GM04504 (cell line): Measurements from ENCODE around the gene URB2.
A peak's percentile ranks its signal among the peaks of the same experiment; 100 is the strongest.

ENCODE experiments used
- DNase-seq: peaks from one replicate; pipeline ENCODE4 v3.0.0-alpha.2; 2012; ENCODE audit warnings: low read depth

URB2 gene

DNA sequence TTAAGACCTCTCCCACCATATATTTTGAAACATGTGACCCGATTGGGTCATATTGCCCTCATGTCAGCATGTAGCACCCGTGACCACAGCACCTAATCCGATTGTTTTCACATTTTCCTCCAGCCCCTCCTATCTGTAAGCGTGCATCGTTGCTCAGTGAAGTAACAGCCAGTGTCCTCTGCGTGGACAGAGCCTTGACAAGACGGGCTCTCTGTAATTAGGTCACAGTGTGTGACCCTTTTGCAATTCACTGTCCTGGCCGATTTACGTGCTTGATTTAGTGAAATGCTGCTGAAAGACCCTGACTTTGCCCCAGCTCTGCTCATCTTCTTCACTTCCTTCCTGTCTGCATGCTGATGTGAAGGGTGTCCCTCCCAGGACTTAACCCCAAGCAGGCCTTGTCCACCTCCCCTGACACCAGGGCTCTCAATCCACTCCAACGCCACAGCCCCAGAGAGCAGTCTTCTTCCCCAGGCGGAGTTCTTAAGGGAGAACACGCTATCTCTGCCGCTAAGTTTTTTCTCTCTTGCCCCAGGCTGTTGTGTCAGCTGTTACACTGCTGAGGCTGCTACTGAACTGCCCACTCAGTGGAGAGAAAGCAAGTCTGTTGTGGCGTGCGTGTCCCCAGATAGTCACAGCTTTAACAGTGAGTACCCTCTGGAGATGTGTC lies 19.4 kb downstream of the URB2 start:
- no peak for DNase-seq

DNA sequence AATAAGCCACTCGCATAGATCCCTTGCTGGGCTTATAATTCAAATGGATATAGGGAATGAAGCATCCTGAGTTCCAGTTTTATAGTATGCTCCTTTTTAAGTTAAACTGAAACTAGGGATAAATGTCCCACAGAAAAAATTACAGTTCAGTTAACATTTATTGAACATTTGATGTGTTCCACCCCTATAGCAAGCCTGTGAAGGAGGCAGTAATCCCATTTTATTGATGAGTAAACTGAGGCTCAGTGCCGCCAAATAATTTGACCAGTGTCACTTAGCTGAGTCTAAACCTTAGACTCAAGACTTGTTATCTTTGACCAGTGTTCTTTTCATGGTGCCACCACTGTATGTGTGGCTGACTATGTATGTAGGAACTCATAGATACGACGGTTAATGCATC lies 22.4 kb downstream of the URB2 start:
- DNase-seq = no peak

DNA sequence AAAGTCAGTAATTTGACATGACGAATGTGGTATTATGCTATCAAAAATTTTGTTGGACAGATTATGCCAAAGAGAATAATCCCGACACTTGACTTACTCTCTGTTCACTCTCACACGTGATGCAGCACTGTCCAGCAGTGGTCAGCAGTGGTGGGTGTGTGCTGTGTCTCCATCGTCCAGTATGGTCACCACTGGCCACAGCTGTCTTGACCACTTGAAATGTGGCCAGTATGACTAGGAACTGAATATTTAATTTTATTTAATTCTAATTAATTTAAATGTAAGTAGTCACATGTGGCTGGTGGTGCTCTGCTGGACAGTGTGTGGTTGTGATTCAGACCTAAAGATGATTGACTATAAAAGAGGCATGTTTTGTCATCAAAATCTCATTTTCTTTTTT lies 24.0 kb downstream of the URB2 start:
- no peak for DNase-seq

DNA sequence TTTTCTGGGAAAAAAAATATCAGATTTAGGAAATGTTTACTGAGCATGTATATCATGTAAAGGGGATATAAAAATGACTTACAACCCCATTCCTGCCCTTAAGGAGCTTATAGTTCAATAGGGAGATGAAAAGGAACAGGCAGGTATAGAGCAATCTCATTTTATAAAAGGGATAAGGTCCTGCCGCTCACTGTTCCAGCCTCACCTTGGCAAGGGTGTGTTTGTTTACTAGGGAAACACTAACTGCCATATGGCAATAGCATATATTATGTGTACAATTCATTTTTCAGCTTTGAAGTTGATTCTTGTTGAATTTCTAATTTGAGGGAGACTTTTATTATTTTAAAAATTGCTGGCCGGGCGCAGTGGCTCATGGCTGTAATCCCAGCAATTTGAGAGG lies 25.5 kb downstream of the URB2 start:
- no peak for DNase-seq

DNA sequence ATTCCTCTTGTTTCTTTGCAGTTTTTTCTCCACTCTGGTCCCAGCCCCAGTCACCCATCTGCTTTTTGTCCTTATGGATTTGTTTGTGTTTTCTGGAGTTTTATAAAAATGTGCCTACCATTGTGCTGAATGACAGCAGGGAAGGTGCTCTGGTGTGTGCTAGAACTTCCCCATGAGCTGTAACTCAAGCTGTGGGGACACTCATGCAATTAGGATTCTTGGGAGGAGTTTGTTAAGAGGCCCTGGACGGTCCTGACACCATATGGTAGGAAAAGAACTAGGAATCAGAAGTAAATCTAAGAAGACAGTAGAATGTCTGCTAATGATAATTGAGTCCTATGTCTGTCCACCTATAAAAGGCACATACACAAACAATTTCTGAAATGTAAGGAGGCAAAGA lies 27.4 kb downstream of the URB2 start:
- no peak for DNase-seq

DNA sequence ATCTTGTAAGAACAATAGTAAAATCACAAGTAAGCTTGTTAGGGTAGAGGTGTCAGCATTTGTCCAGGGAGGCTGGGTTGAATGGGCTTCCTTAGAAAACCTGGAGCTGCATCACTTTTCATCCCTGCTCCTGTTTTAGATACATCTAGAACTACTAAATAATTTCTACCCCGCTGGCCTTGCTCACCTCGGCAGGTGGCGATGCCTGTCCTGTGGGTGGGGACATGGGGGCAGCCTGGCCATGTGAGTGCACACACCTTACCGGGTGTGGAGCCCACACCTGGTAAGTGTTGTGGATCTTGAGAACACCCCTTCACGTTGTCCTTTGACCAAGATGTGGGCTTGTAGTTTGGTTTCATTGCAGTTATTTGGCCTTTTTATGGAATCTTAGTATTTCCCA lies 29.7 kb downstream of the URB2 start:
- no peak for DNase-seq

DNA sequence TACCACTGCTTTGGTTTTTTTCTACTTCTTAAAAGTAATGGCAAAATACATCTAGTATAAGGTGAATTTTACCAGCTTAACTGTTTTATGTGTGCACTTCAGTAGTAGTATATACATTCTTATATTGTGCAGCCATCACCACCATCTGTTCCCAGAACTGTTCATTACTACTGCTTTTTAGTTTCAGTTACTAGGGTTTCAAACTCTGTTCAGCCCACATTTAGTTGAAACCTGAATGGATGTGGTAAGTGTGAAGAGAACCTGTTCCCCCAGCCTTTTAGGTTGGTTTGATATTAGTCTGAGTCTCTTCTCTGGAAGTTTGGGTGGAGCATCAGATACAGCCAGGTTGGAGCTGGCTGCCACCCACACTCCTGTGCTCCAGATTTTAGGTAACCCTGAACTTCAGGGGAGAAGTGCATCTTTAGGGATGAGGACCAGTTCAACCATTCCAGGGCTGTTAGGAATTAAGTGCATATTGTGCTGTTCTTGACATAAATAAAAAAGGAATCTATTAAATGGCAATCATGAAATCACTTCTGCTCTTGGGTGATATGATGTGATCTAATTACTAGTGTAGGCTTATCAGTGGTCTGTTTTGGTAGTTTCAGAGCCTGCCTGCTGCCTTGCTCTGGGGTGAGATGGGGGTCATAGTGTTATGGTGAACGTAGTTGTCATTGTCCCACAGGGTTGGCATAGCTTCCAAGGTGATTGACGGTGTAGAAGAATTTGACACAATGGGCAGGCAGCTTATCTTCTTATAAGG lies 32.1 kb downstream of the URB2 start:
- DNase-seq = no peak

DNA sequence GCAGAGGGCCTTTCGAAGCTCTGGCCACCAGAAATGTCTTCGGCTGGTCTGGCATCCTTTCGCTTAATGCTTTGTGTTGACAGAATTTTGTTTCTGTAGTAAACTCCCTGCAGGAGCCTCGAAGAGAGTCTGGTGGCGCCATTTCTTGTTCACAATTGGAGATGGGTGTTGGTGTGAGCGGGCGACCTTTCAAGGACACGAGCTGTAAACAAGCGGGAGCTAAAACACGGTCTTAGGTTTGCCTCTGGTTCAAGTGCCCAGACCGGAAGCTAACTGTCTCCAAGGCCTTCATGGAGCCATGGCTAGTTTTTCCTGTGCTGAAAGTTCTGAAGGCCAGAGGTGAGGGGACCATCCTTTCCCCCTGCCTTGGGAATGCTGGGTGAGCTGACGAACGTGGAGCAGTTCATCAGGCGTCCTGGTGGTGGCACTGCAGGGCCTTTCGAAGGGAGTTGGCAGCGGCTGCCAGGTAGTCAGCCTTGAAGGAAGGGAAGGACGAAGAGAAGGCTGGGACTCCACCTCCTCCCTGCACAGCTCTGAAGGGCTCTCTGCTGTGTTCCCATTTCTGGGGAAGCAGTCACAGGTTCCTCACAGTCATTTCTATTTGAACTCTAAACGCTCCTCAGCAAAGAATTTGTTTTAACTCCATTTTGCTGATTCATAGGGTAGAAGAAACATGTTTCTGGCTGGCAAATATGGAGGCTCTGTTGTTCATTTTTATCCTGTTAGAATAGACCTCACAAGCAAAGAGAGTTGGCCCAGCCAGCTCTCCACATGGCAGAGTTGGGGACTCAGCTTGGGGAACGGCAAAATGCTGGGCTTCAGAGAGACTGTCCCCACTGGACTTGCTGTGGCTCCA lies 35.2 kb downstream of the URB2 start:
- DNase-seq = peak; percentile 31

DNA sequence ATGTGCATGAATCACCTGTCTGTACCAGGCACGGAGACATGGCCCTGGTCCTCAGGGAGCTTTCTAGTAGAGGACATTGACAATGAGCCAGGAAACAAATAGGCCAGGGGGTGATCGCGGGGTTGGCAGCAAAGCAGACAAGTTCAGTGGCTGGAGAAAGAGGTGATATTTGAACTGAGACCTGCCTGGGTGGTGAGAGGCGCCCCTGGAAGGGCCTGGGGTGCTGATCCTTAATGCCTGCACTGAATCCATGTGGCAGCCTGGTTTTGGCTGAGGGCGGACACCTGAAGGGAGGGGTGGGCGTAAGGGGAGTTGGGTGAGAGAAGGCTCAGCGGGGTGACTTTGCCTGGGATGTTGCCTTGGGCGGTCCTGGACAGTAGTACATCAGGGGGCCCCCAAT lies 35.9 kb downstream of the URB2 start:
- DNase-seq = no peak

DNA sequence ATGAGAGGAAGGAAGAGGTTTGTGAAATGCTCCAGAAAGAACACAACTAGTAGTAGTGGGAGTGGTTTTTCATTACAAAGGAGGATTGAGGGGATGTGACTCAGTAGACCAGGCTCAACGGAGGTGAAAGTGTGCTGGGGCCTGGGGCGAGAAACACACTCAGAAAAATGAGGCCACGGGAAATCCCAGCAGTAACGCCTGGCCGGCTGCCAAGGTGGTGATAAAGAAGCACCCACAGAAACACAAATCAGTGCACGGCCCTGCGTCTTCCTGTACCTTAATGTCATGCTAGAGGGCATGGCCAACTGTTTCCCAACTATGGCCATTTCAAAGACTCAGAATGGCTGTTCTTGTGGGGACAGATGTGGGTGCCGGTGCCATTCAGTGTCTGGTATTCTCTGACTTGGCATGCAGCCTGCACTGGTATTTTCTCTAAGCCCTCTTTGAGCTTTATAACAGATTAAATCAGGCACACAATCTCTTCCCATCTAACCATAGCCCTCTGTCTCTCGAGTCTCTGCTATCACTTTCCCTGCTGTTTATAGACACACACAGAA lies 38.2 kb downstream of the URB2 start:
- DNase-seq = no peak

DNA sequence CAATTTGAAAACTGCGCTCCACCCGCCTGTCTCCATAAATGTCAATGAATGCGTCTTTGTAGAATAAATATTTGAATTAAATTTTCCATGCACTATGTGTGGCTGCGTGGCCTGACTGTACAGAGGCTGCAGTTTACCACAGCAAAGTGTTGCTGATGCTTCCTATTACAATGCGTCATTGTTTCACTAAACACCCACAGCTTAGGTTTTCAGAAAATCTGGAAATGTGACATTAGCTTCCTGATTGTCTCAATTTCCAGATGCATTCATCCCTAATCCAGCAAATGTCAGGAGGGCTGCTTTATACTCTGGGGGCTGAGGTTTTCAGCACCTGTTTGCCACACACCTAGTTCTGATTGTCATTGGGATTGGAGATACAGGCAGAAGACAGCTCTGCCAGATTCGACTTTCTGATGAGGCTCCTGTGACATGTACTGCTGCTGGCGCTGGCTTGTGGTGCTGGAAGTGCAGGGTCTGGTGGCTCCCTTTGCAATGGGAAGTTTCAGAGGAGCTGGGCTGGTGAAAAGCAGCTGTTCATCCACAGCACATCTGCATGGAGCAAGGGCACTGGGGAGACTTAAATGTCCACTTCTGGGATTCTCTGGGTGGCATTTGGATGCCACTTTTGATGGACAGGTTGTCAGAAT lies 40.0 kb downstream of the URB2 start:
- no peak for DNase-seq

DNA sequence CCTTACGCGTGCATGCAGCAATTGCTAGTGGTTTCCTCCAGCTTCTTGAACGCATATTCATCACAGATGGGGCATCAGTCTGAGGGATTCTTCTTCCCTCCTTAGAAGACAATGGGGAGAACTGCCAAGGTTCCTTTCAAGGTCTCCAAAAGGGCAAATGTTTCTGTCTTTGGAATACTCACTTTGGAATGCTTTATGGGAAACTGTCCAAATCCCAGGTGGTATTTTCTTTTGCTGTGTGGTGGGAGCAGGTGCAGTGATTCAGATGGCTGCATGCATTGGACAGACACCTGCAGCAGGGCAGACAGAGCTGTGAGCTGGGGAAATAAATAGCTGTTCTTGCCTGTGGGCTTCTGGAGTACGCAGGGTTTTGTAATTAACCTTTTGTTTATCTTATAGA lies 40.5 kb downstream of the URB2 start:
- DNase-seq = no peak

DNA sequence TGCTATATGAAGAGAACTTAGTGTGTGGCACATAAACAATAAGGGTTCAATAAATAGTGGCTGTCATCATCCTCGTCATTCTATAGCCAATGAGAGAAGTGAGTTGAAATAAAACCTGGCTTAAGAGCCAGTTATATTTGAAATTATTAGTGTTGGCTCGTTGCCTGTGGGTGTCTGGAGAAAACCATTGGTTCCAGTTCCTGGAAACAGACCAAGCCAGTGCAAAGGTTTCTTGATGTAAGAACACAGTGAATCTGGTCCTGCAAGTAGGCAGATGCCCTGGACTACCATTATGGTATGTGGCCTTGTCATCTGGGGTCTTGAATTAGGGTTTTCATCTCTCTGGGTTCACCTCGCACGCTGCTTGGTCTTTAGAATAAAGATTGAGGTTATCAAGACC lies 43.3 kb downstream of the URB2 start:
- no peak for DNase-seq

DNA sequence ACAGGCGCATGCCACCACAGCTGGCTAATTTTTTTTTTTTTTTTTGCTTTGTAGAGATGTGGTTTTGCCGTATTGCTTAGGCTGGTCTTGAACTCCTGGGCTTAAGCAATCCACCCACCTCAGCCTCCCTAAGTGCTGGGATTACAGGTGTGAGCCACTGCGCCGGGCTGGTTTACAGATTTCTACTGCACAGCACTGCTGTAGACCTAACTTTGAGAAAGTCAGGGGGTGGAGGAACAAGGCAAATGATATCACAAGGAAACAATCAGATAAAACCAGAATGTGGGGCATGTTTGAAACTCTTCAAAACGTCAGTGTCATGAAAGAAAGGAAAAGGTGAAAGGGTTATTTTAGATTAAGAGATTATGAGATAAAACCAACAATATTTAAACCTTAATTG lies 45.3 kb downstream of the URB2 start:
- no peak for DNase-seq

DNA sequence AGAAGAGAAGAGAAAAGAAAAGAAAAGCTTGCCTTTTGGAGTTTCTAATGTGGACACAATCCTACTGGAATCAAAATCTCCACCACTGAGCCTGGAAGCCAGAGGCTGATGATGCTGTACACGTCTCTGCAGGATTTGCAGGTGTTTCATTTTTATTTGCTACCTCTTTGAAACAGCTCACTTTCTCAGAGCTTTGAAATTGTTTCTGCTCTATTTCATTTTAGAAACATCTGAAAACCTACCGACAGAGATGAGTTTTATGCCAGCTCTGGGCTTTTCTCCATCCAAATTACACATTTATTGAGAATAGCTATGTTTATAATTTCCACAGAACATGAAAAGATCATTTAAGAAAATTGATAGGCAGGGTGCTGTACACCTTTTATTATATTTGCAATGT lies 46.2 kb downstream of the URB2 start:
- no peak for DNase-seq

DNA sequence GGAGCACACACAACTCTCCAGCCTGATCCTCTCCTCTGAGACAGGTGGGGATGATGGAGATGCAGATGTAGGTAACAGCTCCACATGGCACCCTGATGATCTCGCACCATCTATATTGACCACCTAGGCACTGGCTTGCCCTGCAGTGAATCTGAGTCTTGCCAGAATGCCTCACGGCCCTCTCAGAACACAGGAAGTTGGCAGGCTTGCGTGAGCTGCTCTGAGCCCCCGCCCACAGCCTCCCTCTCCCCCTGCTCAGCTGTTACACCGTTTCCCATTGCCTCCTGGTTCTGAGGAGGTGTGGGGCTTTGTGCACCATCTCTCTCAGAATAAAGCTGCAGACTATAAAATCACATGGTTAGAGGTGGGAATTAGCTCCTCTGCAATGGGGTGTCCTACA lies 48.0 kb downstream of the URB2 start:
- no peak for DNase-seq

DNA sequence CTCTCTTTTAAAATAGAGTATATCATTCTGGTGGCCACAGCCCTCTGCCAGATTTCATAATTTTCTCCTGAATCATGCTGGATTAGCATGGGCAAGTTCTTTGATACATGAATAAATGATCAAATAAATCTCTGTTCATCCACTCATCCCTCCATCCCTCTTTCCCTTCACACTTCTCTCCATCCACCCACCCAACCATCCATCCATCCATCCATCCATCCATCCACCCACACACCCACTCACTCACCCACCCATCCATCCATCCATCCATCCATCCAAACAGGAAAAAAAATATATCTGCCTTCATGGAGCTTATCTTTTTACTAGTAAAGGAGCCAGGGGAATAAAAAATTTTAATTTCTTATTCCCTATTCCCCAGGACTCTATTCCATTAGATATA lies 49.3 kb downstream of the URB2 start:
- DNase-seq = no peak

DNA sequence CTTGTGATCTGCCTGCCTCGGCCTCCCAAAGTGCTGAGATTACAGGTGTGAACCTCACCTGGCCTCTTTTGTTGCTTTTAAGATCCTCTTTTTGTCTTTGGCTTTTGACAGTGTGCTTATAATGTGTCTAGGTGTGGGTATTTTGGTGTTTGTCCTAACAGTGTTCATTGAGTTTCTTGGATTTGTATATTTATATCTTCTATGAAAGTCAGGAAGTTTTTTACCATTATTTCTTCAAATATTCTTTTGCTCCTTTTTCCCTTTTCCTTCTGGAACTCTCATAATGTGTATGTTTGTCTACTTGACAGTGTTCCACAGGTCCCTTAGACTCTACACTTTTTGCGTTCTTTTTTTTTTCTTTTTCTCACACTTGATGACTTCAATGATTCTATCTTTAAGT lies 59.1 kb downstream of the URB2 start:
- DNase-seq = no peak

DNA sequence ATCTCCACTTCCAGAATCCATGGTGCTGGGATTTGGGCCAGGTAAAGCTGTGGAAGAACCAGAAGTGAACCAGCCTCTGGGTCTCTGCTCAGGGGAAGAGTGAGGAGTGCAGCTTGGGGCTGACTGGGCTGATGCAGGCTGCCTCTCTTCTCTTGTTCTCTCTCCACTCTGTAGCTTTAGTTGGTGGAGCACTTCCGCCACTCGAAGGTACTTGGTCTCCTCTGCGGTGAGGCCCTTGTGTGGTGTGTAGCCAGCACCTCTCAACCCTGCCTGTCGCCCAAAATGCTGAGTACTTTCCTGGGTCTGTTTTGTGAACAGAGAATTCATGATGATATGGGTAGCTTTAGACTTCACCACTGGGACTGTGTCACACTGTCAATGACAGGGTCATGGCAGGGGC lies 63.2 kb downstream of the URB2 start:
- DNase-seq = no peak

DNA sequence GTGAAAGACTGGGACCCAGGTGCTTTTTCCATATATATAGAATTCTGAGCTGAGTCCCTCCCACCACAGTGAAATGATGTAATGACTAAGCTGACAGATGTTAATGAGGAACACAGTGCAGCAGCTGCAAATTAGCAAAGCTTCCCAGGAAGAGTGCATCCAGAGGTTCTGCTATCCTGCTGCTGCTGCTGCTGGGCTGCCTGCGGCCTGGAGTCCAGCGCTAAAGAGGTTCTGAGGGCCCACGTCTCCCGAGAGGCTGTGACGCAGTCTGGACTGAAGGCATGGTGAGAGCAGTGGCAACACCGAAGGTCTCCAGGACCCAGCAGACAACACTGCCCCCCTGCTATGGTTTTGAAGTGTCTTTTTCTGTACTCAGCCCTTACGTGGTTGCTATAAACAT lies 63.9 kb downstream of the URB2 start:
- DNase-seq = no peak

DNA sequence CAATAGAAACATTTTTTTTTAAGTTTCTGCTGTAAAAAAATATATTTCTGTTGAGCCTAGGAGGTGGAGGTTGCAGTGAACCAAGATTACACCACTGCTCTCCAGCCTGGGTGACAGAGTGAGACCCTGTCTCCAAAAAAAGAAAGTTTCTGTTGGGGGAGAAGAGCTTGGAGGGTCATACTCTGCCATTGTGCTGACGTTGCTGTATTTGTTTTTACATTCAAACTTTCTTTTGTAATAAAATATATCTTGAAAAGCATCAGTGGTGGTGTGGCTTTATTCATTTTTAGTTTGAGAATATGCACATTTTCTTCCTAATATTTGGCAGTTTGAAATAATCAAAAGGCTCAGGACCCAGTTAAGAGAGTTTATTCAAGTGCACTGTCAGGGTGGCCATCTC lies 64.6 kb downstream of the URB2 start:
- DNase-seq = no peak

DNA sequence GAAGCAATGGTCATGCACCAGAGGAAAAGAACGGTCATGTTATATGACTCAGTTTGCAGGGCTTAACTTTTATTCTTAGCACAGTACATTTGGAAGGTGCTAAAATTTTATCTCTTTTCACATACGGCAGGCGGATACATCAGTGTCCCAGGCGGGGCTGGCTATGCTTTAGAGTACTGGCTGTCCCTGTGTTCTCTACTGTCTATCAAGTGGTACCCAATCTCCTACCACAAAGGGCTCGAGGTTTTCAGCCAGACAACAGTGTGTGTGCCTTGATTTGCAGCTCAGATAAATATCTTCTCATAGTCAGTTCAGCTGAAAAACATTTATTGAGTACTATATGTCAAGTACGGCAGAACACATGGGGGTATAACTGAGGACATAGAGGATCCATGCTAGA lies 65.3 kb downstream of the URB2 start:
- no peak for DNase-seq
